T-helper 2 cell treated with Interferon-gamma antibody and Interleukin-4, amounts not matched to agents 5 μg/mL and 100 μg/mL, for 36 hours (primary cell): Measurements from ENCODE around the gene FRAT1.
"Not testable (repeated sequence)": the region's sequence is repeated elsewhere in the genome, so short reads cannot be mapped to it uniquely, and the experiment has no call there.

Source experiments
- DNase-seq: peaks from one replicate; pipeline ENCODE4 v3.0.0; 2021; ENCODE audit warnings: low spot score
- H3K27ac Mint-ChIP-seq: one replicate; pipeline ENCODE4 v1.8.0; 2021; ENCODE audit warnings: mild to moderate bottlenecking, mixed read lengths
- H3K27me3 Mint-ChIP-seq: one replicate; pipeline ENCODE4 v1.8.0; 2021; ENCODE audit warnings: low read depth, mixed read lengths
- H3K36me3 Mint-ChIP-seq: one replicate; pipeline ENCODE4 v1.8.0; 2021; ENCODE audit warnings: low read depth, mixed read lengths
- H3K4me1 Mint-ChIP-seq: one replicate; pipeline ENCODE4 v1.8.0; 2021; ENCODE audit warnings: low read depth, mixed read lengths
- H3K4me3 Mint-ChIP-seq: one replicate; pipeline ENCODE4 v1.8.0; 2022; ENCODE audit warnings: mild to moderate bottlenecking, moderate library complexity, mixed read lengths
- H3K9me3 Mint-ChIP-seq: one replicate; pipeline ENCODE4 v1.8.0; 2021; ENCODE audit warnings: mixed read lengths

The FRAT1 gene

GRCh38 chr10:97336006-97336405 lies 16.9 kb downstream of the FRAT1 start:
- Mint-ChIP-seq H3K36me3 (peaks cover 10% of the 10 kb centered on the region), H3K4me1 (peaks cover 25% of the 10 kb centered on the region), H3K27me3 (peaks cover 34% of the 10 kb centered on the region), H3K27ac (peak overlapping the region; percentile 47), H3K9me3 (no peaks in the 10 kb centered on the region), H3K4me3 (peak overlapping the region; percentile 48)
- DNase-seq, result no peak

GRCh38 chr10:97336446-97336845 lies 17.4 kb downstream of the FRAT1 start:
- no peak for DNase-seq
- Mint-ChIP-seq H3K36me3 (peaks cover 7% of the 10 kb centered on the region), H3K27ac (no peak overlapping the region), H3K27me3 (peaks cover 34% of the 10 kb centered on the region), H3K9me3 (no peaks in the 10 kb centered on the region), H3K4me3 (no peak overlapping the region), H3K4me1 (peaks cover 22% of the 10 kb centered on the region)

- H3K27ac Mint-ChIP-seq, result no peak overlapping the region
Observed at GRCh38 chr10:97336942-97337831, 18.1 kb downstream of the FRAT1 start.

GRCh38 chr10:97338041-97338440 lies 19.0 kb downstream of the FRAT1 start:
- peaks cover 6% of the 10 kb centered on the region for H3K36me3 Mint-ChIP-seq
- no peak overlapping the region for H3K27ac Mint-ChIP-seq
- peaks cover 9% of the 10 kb centered on the region for H3K4me1 Mint-ChIP-seq
- no peak overlapping the region for H3K4me3 Mint-ChIP-seq
- H3K9me3 Mint-ChIP-seq, result no peaks in the 10 kb centered on the region
- peaks cover 34% of the 10 kb centered on the region for H3K27me3 Mint-ChIP-seq
- no peak for DNase-seq

More at GRCh38 chr10:97336942-97337831, 18.1 kb downstream of the FRAT1 start:
- H3K9me3 Mint-ChIP-seq, result no peaks in the 10 kb centered on the region
- H3K27me3 Mint-ChIP-seq, result peaks cover 34% of the 10 kb centered on the region
- DNase-seq, result no peak
- H3K4me3 Mint-ChIP-seq, result no peak overlapping the region
- peaks cover 16% of the 10 kb centered on the region for H3K4me1 Mint-ChIP-seq
- peaks cover 7% of the 10 kb centered on the region for H3K36me3 Mint-ChIP-seq

GRCh38 chr10:97341416-97341815 lies 22.3 kb downstream of the FRAT1 start:
- H3K27ac Mint-ChIP-seq, result no peak overlapping the region
- no peaks in the 10 kb centered on the region for H3K4me1 Mint-ChIP-seq
- H3K9me3 Mint-ChIP-seq, result no peaks in the 10 kb centered on the region
- H3K27me3 Mint-ChIP-seq, result peaks cover 28% of the 10 kb centered on the region
- no peak for DNase-seq
- H3K4me3 Mint-ChIP-seq, result no peak overlapping the region
- H3K36me3 Mint-ChIP-seq, result no peaks in the 10 kb centered on the region

- DNase-seq, H3K27ac Mint-ChIP-seq, H3K4me1 Mint-ChIP-seq, H3K27me3 Mint-ChIP-seq, H3K36me3 Mint-ChIP-seq, H3K9me3 Mint-ChIP-seq, H3K4me3 Mint-ChIP-seq: not testable (repeated sequence)
Observed at GRCh38 chr10:97343664-97344063, 24.6 kb downstream of the FRAT1 start.

GRCh38 chr10:97347317-97347716 lies 28.2 kb downstream of the FRAT1 start:
- no peaks in the 10 kb centered on the region for H3K36me3 Mint-ChIP-seq
- H3K4me1 Mint-ChIP-seq, result no peaks in the 10 kb centered on the region
- H3K27me3 Mint-ChIP-seq, result no peaks in the 10 kb centered on the region
- H3K27ac Mint-ChIP-seq, result no peak overlapping the region
- H3K9me3 Mint-ChIP-seq, result no peaks in the 10 kb centered on the region
- H3K4me3 Mint-ChIP-seq, result no peak overlapping the region
- no peak for DNase-seq

GRCh38 chr10:97349752-97350513 lies 30.9 kb downstream of the FRAT1 start:
- Mint-ChIP-seq H3K9me3 (no peaks in the 10 kb centered on the region), H3K4me1 (no peaks in the 10 kb centered on the region), H3K27me3 (no peaks in the 10 kb centered on the region), H3K4me3 (no peak overlapping the region), H3K27ac (no peak overlapping the region), H3K36me3 (no peaks in the 10 kb centered on the region)
- no peak for DNase-seq

- no peak for DNase-seq
- H3K27ac Mint-ChIP-seq, result no peak overlapping the region
- peaks cover 14% of the 10 kb centered on the region for H3K36me3 Mint-ChIP-seq
- H3K27me3 Mint-ChIP-seq, result no peaks in the 10 kb centered on the region
- peaks cover 4% of the 10 kb centered on the region for H3K4me1 Mint-ChIP-seq
- no peak overlapping the region for H3K4me3 Mint-ChIP-seq
- no peaks in the 10 kb centered on the region for H3K9me3 Mint-ChIP-seq
Observed at GRCh38 chr10:97353945-97354344, 34.9 kb downstream of the FRAT1 start.

GRCh38 chr10:97355571-97355975 lies 36.5 kb downstream of the FRAT1 start:
- Mint-ChIP-seq H3K27me3 (no peaks in the 10 kb centered on the region), H3K4me1 (peaks cover 4% of the 10 kb centered on the region), H3K9me3 (no peaks in the 10 kb centered on the region), H3K36me3 (peaks cover 17% of the 10 kb centered on the region), H3K27ac (no peak overlapping the region), H3K4me3 (no peak overlapping the region)
- no peak for DNase-seq

- H3K36me3 Mint-ChIP-seq, result peaks cover 17% of the 10 kb centered on the region
- no peak overlapping the region for H3K27ac Mint-ChIP-seq
- H3K4me3 Mint-ChIP-seq, result no peak overlapping the region
Observed at GRCh38 chr10:97356318-97356914, 37.3 kb downstream of the FRAT1 start.

GRCh38 chr10:97356918-97357317 lies 37.8 kb downstream of the FRAT1 start:
- no peaks in the 10 kb centered on the region for H3K9me3 Mint-ChIP-seq
- no peaks in the 10 kb centered on the region for H3K27me3 Mint-ChIP-seq
- peaks cover 17% of the 10 kb centered on the region for H3K36me3 Mint-ChIP-seq
- H3K4me3 Mint-ChIP-seq, result no peak overlapping the region
- H3K27ac Mint-ChIP-seq, result no peak overlapping the region
- no peak for DNase-seq
- peaks cover 4% of the 10 kb centered on the region for H3K4me1 Mint-ChIP-seq

More at GRCh38 chr10:97356318-97356914, 37.3 kb downstream of the FRAT1 start:
- DNase-seq, result no peak
- Mint-ChIP-seq H3K4me1 (peaks cover 4% of the 10 kb centered on the region), H3K9me3 (no peaks in the 10 kb centered on the region), H3K27me3 (no peaks in the 10 kb centered on the region)

GRCh38 chr10:97358349-97358748 lies 39.3 kb downstream of the FRAT1 start:
- H3K4me1 Mint-ChIP-seq, result peaks cover 4% of the 10 kb centered on the region

GRCh38 chr10:97358781-97359180 lies 39.7 kb downstream of the FRAT1 start:
- no peaks in the 10 kb centered on the region for H3K27me3 Mint-ChIP-seq
- H3K27ac Mint-ChIP-seq, result no peak overlapping the region
- H3K4me3 Mint-ChIP-seq, result no peak overlapping the region
- H3K36me3 Mint-ChIP-seq, result peaks cover 17% of the 10 kb centered on the region
- peaks cover 4% of the 10 kb centered on the region for H3K4me1 Mint-ChIP-seq
- no peak for DNase-seq
- H3K9me3 Mint-ChIP-seq, result no peaks in the 10 kb centered on the region

More at GRCh38 chr10:97358349-97358748, 39.3 kb downstream of the FRAT1 start:
- H3K36me3 Mint-ChIP-seq, result peaks cover 17% of the 10 kb centered on the region
- H3K27ac Mint-ChIP-seq, result no peak overlapping the region
- no peaks in the 10 kb centered on the region for H3K27me3 Mint-ChIP-seq
- no peak for DNase-seq
- H3K9me3 Mint-ChIP-seq, result no peaks in the 10 kb centered on the region
- H3K4me3 Mint-ChIP-seq, result no peak overlapping the region
